ENCODE measurements around the gene ZMYM2.

DNA sequence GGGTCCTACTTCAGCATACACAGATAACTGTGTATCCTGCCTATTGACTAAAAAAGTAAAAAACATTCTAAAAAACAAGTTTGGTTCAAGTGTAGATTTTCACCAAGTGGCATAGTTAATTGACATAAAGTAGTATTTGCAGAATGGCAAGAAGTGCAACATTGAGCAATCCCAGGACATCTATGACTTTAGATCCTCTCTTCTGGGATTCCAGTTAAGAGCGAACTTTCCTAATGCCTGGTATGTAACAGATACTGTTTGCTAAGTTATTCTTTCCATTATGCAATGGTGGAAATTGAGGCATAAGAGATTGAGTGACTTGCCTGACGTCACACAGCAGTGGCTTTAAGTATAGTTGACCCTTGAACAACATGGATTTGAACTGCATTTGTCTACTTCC, 96.1 kb downstream of the ZMYM2 start:
- TF ChIP-seq POLR2AphosphoS5 (IDR thresholded peaks at IDR 0.05; ENCODE audit: low read depth, low read length) (no peak), TAF1 (IDR thresholded peaks at IDR 0.05; ENCODE audit: low read depth, low read length) (no peak)

Measured in GM12891 (cell line).